Measurements from ENCODE around the gene BAIAP2L2.

BAIAP2L2 gene

GRCh38 chr22:38069372-38070249 lies 40.9 kb downstream of the BAIAP2L2 start:
- DNase-seq (ENCODE audit: low read depth): peak; percentile 24
- peaks cover 16% of the 10 kb centered on the region for H3K36me3 ChIP-seq (ENCODE audit: control insufficient read depth, insufficient read depth, low read length, severe bottlenecking)
- H3K4me3 ChIP-seq (ENCODE audit: low read length): no peak overlapping the region
- no peak overlapping the region for H3K9ac ChIP-seq (ENCODE audit: low read length)
- peaks cover 17% of the 10 kb centered on the region for H3K4me1 ChIP-seq (ENCODE audit: control insufficient read depth, insufficient read depth, low read length)
- no peaks in the 10 kb centered on the region for H3K9me3 ChIP-seq (ENCODE audit: control insufficient read depth, low read length)
- H3K27me3 ChIP-seq (replicated peaks; ENCODE audit: control insufficient read depth, insufficient read depth, low read length): no peaks in the 10 kb centered on the region

GRCh38 chr22:38068641-38069371 lies 41.7 kb downstream of the BAIAP2L2 start:
- Histone ChIP-seq H3K36me3 (ENCODE audit: control insufficient read depth, insufficient read depth, low read length, severe bottlenecking) (peaks cover 16% of the 10 kb centered on the region), H3K9me3 (ENCODE audit: control insufficient read depth, low read length) (no peaks in the 10 kb centered on the region), H3K9ac (ENCODE audit: low read length) (no peak overlapping the region), H3K4me1 (ENCODE audit: control insufficient read depth, insufficient read depth, low read length) (peaks cover 17% of the 10 kb centered on the region), H3K4me3 (ENCODE audit: low read length) (no peak overlapping the region), H3K27me3 (replicated peaks; ENCODE audit: control insufficient read depth, insufficient read depth, low read length) (no peaks in the 10 kb centered on the region)
- DNase-seq (ENCODE audit: low read depth): no peak

GRCh38 chr22:38067761-38068360 lies 42.6 kb downstream of the BAIAP2L2 start:
- H3K36me3 ChIP-seq (ENCODE audit: control insufficient read depth, insufficient read depth, low read length, severe bottlenecking): peaks cover 16% of the 10 kb centered on the region
- H3K27me3 ChIP-seq (replicated peaks; ENCODE audit: control insufficient read depth, insufficient read depth, low read length): no peaks in the 10 kb centered on the region
- H3K4me1 ChIP-seq (ENCODE audit: control insufficient read depth, insufficient read depth, low read length): peaks cover 18% of the 10 kb centered on the region
- H3K9me3 ChIP-seq (ENCODE audit: control insufficient read depth, low read length): no peaks in the 10 kb centered on the region
- DNase-seq (ENCODE audit: low read depth): no peak
- H3K4me3 ChIP-seq (ENCODE audit: low read length): no peak overlapping the region
- H3K9ac ChIP-seq (ENCODE audit: low read length): peak overlapping the region; percentile 4

- H3K36me3 ChIP-seq (ENCODE audit: control insufficient read depth, insufficient read depth, low read length, severe bottlenecking): peaks cover 16% of the 10 kb centered on the region
- H3K27me3 ChIP-seq (replicated peaks; ENCODE audit: control insufficient read depth, insufficient read depth, low read length): no peaks in the 10 kb centered on the region
- DNase-seq (ENCODE audit: low read depth): no peak
- H3K4me1 ChIP-seq (ENCODE audit: control insufficient read depth, insufficient read depth, low read length): peaks cover 21% of the 10 kb centered on the region
- H3K4me3 ChIP-seq (ENCODE audit: low read length): no peak overlapping the region
- no peak overlapping the region for H3K9ac ChIP-seq (ENCODE audit: low read length)
- no peaks in the 10 kb centered on the region for H3K9me3 ChIP-seq (ENCODE audit: control insufficient read depth, low read length)
These were observed 43.5 kb downstream of the BAIAP2L2 start for GRCh38 chr22:38067028-38067415.

GRCh38 chr22:38066381-38067027 lies 44.0 kb downstream of the BAIAP2L2 start:
- H3K36me3 ChIP-seq (ENCODE audit: control insufficient read depth, insufficient read depth, low read length, severe bottlenecking): peaks cover 16% of the 10 kb centered on the region
- H3K4me3 ChIP-seq (ENCODE audit: low read length): no peak overlapping the region
- H3K4me1 ChIP-seq (ENCODE audit: control insufficient read depth, insufficient read depth, low read length): peaks cover 21% of the 10 kb centered on the region
- H3K9me3 ChIP-seq (ENCODE audit: control insufficient read depth, low read length): no peaks in the 10 kb centered on the region
- H3K9ac ChIP-seq (ENCODE audit: low read length): no peak overlapping the region
- no peaks in the 10 kb centered on the region for H3K27me3 ChIP-seq (replicated peaks; ENCODE audit: control insufficient read depth, insufficient read depth, low read length)
- DNase-seq (ENCODE audit: low read depth): no peak

GRCh38 chr22:38065539-38065938 lies 44.9 kb downstream of the BAIAP2L2 start:
- Histone ChIP-seq H3K4me1 (ENCODE audit: control insufficient read depth, insufficient read depth, low read length) (peaks cover 21% of the 10 kb centered on the region), H3K27me3 (replicated peaks; ENCODE audit: control insufficient read depth, insufficient read depth, low read length) (no peaks in the 10 kb centered on the region), H3K36me3 (ENCODE audit: control insufficient read depth, insufficient read depth, low read length, severe bottlenecking) (peaks cover 16% of the 10 kb centered on the region), H3K4me3 (ENCODE audit: low read length) (no peak overlapping the region), H3K9me3 (ENCODE audit: control insufficient read depth, low read length) (no peaks in the 10 kb centered on the region), H3K9ac (ENCODE audit: low read length) (no peak overlapping the region)
- DNase-seq (ENCODE audit: low read depth): no peak

GRCh38 chr22:38062791-38063190 lies 47.7 kb downstream of the BAIAP2L2 start:
- H3K4me3 ChIP-seq (ENCODE audit: low read length): no peak overlapping the region
- H3K9ac ChIP-seq (ENCODE audit: low read length): no peak overlapping the region
- no peaks in the 10 kb centered on the region for H3K9me3 ChIP-seq (ENCODE audit: control insufficient read depth, low read length)
- DNase-seq (ENCODE audit: low read depth): no peak
- H3K36me3 ChIP-seq (ENCODE audit: control insufficient read depth, insufficient read depth, low read length, severe bottlenecking): peaks cover 16% of the 10 kb centered on the region
- H3K27me3 ChIP-seq (replicated peaks; ENCODE audit: control insufficient read depth, insufficient read depth, low read length): no peaks in the 10 kb centered on the region
- peaks cover 14% of the 10 kb centered on the region for H3K4me1 ChIP-seq (ENCODE audit: control insufficient read depth, insufficient read depth, low read length)

GRCh38 chr22:38056969-38057891 lies 53.3 kb downstream of the BAIAP2L2 start, which contains the start of gene PICK1:
Gene PICK1 (plus strand): TSS chr22:38057404. CDS start chr22:38057810, 406 bp downstream.
- DNase-seq (ENCODE audit: low read depth): peak; percentile 95
- peak within 1 kb of the TSS; percentile 73 for H3K9ac ChIP-seq (ENCODE audit: low read length)
- H3K27me3 ChIP-seq (replicated peaks; ENCODE audit: control insufficient read depth, insufficient read depth, low read length): no peaks in the 10 kb centered on the region
- peak within 1 kb of the TSS; percentile 88 for H3K4me3 ChIP-seq (ENCODE audit: low read length)
- H3K9me3 ChIP-seq (ENCODE audit: control insufficient read depth, low read length): no peaks in the 10 kb centered on the region
- peaks cover 5% of the 10 kb centered on the region for H3K4me1 ChIP-seq (ENCODE audit: control insufficient read depth, insufficient read depth, low read length)
- no peaks in the 10 kb centered on the region for H3K36me3 ChIP-seq (ENCODE audit: control insufficient read depth, insufficient read depth, low read length, severe bottlenecking)

GRCh38 chr22:38051900-38052862 lies 58.3 kb downstream of the BAIAP2L2 start:
- Histone ChIP-seq H3K4me1 (ENCODE audit: control insufficient read depth, insufficient read depth, low read length) (no peaks in the 10 kb centered on the region), H3K27me3 (replicated peaks; ENCODE audit: control insufficient read depth, insufficient read depth, low read length) (peaks cover 9% of the 10 kb centered on the region), H3K36me3 (ENCODE audit: control insufficient read depth, insufficient read depth, low read length, severe bottlenecking) (no peaks in the 10 kb centered on the region), H3K9me3 (ENCODE audit: control insufficient read depth, low read length) (no peaks in the 10 kb centered on the region), H3K9ac (ENCODE audit: low read length) (no peak overlapping the region), H3K4me3 (ENCODE audit: low read length) (no peak overlapping the region)
- DNase-seq (ENCODE audit: low read depth): peak; percentile 88
